WTC11 (cell line): ENCODE measurements around the gene SH2D4B. TPM values are rescaled to one million over a fixed set of nuclear protein-coding genes. Genes with fewer than 3 reads are reported as not detected.

Source experiments
- ATAC-seq: fragments of 200-7000 bp; cut with Tn5 transposase; 2 replicates; pipeline ENCODE4 v1.10.0; 2021; ENCODE audit warnings: mild to moderate bottlenecking, moderate library complexity
- CTCF ChIA-PET: fragments of 300-600 bp; sonication (Branson Sonifier 250); formaldehyde crosslinking; loops from one replicate; lab custom pipeline; 2021; ENCODE audit warnings: antibody characterized with exemption; lab: Charles Lee
- POLR2A ChIA-PET: fragments of 350-600 bp; sonication (Branson Sonifier 250); formaldehyde crosslinking; loops from one replicate; lab custom pipeline; 2021; ENCODE audit warnings: antibody characterized with exemption; lab: Charles Lee
- DNase-seq: peaks from one replicate; pipeline ENCODE4 v3.0.0; 2021; ENCODE audit warnings: low spot score
- H3K27ac Mint-ChIP-seq: 2 replicates; pipeline ENCODE4 v1.8.0; 2021; ENCODE audit warnings: mixed read lengths
- H3K27me3 Mint-ChIP-seq: 2 replicates; pipeline ENCODE4 v1.8.0; 2021; ENCODE audit warnings: low read depth, mild to moderate bottlenecking, moderate library complexity, mixed read lengths
- H3K36me3 Mint-ChIP-seq: 2 replicates; pipeline ENCODE4 v1.8.0; 2021; ENCODE audit warnings: mixed read lengths
- H3K4me1 Mint-ChIP-seq: 2 replicates; pipeline ENCODE4 v1.8.0; 2022; ENCODE audit warnings: mixed read lengths
- H3K4me3 Mint-ChIP-seq: 2 replicates; pipeline ENCODE4 v1.8.0; 2021; ENCODE audit warnings: mild to moderate bottlenecking, moderate library complexity, mixed read lengths
- H3K9me3 Mint-ChIP-seq: 2 replicates; pipeline ENCODE4 v1.8.0; 2021; ENCODE audit warnings: mixed read lengths
- AFF4 ChIP-seq: sonication (generic); formaldehyde crosslinking; IDR thresholded peaks from 2 replicates; pipeline ENCODE4 v1.8.1; 2023; ENCODE audit warnings: mild to moderate bottlenecking, missing genetic modification reagents, borderline replicate concordance
- ARID4B ChIP-seq: sonication (generic); formaldehyde crosslinking; IDR thresholded peaks from 2 replicates; pipeline ENCODE4 v1.8.0; 2023; ENCODE audit warnings: missing genetic modification reagents, mild to moderate bottlenecking, borderline replicate concordance
- ATF1 ChIP-seq: sonication (generic); formaldehyde crosslinking; IDR thresholded peaks from 2 replicates; pipeline ENCODE4 v1.8.1; 2023; ENCODE audit warnings: mild to moderate bottlenecking, moderate library complexity, missing genetic modification reagents
- CTCF ChIP-seq: fragments of 200-600 bp; IDR thresholded peaks from 2 replicates; pipeline ENCODE4 v1.8.0; 2022; ENCODE audit warnings: antibody characterized with exemption
- E2F1 ChIP-seq: sonication (generic); formaldehyde crosslinking; IDR thresholded peaks from 2 replicates; pipeline ENCODE4 v1.8.0; 2022; ENCODE audit warnings: mild to moderate bottlenecking, missing genetic modification reagents
- E2F4 ChIP-seq: sonication (generic); formaldehyde crosslinking; IDR thresholded peaks from 2 replicates; pipeline ENCODE4 v1.8.1; 2022; ENCODE audit warnings: low read depth, mild to moderate bottlenecking, moderate library complexity, missing genetic modification reagents, borderline replicate concordance
- ETV6 ChIP-seq: sonication (generic); formaldehyde crosslinking; IDR thresholded peaks from 2 replicates; pipeline ENCODE4 v1.8.1; 2022; ENCODE audit warnings: mild to moderate bottlenecking, missing genetic modification reagents
- GRHL2 ChIP-seq: fragments of 250-450 bp; sonication (Bioruptor Pico); IDR thresholded peaks from 2 replicates; pipeline ENCODE4 v1.8.0; 2022; ENCODE audit warnings: mild to moderate bottlenecking, moderate library complexity; ENCODE audit not compliant: insufficient replicate concordance, severe bottlenecking
- HMGXB4 ChIP-seq: sonication (generic); formaldehyde crosslinking; IDR thresholded peaks from 2 replicates; pipeline ENCODE4 v1.8.1; 2023; ENCODE audit warnings: mild to moderate bottlenecking, moderate library complexity, missing genetic modification reagents
- JUN ChIP-seq: sonication (generic); formaldehyde crosslinking; IDR thresholded peaks from 2 replicates; pipeline ENCODE4 v1.8.0; 2023; ENCODE audit warnings: mild to moderate bottlenecking, missing genetic modification reagents
- MXD4 ChIP-seq: fragments of 250-450 bp; sonication (Bioruptor Pico); IDR thresholded peaks from 2 replicates; pipeline ENCODE4 v1.8.0; 2021; ENCODE audit warnings: mild to moderate bottlenecking, moderate library complexity, borderline replicate concordance
- NFE2L1 ChIP-seq: sonication (generic); formaldehyde crosslinking; IDR thresholded peaks from 2 replicates; pipeline ENCODE4 v1.8.1; 2023; ENCODE audit warnings: missing genetic modification reagents
- PRRX2 ChIP-seq: fragments of 250-450 bp; sonication (Bioruptor Pico); IDR thresholded peaks from 2 replicates; pipeline ENCODE4 v1.8.0; 2021; ENCODE audit warnings: mild to moderate bottlenecking
- RELA ChIP-seq: sonication (generic); formaldehyde crosslinking; IDR thresholded peaks from 2 replicates; pipeline ENCODE4 v1.8.1; 2022; ENCODE audit warnings: missing genetic modification reagents, mild to moderate bottlenecking, borderline replicate concordance
- SP1 ChIP-seq: sonication (generic); formaldehyde crosslinking; conservative IDR thresholded peaks from 2 replicates; pipeline ENCODE4 v1.8.1; 2022; ENCODE audit warnings: missing genetic modification reagents
- ZNF138 ChIP-seq: sonication (generic); formaldehyde crosslinking; conservative IDR thresholded peaks from 2 replicates; pipeline ENCODE4 v1.8.1; 2022; ENCODE audit warnings: mild to moderate bottlenecking, moderate library complexity, missing genetic modification reagents
- ZNF512 ChIP-seq: sonication (generic); formaldehyde crosslinking; IDR thresholded peaks from 2 replicates; pipeline ENCODE4 v1.8.1; 2022; ENCODE audit warnings: missing genetic modification reagents, borderline replicate concordance
- total RNA-seq: library from RNA; stranded (reverse); gene quantifications from 3 replicates; pipeline ENCODE4 v1.2.3, GENCODE V29; 2021

SH2D4B gene
- total RNA-seq, 1 experiment from 2014 or later = 0.04 TPM

- H3K9me3 Mint-ChIP-seq = peaks cover 9% of the 10 kb centered on the region
- H3K36me3 Mint-ChIP-seq = peaks cover 4% of the 10 kb centered on the region; the same call in 1 of the 2 replicates
- H3K27me3 Mint-ChIP-seq = peaks cover 6% of the 10 kb centered on the region
- ChIA-PET CTCF (no interaction called here), POLR2A (no interaction called here)
- H3K4me3 Mint-ChIP-seq = no peak overlapping the region
- no peaks in the 10 kb centered on the region for H3K4me1 Mint-ChIP-seq
- no peak overlapping the region for H3K27ac Mint-ChIP-seq
- no peak for DNase-seq
- ATAC-seq = no peak
- no peak for TF ChIP-seq MXD4 (CRISPR knock-in tag)
- TF ChIP-seq ARID4B (CRISPR knock-in tag) = no peak
- no peak for TF ChIP-seq PRRX2 (CRISPR knock-in tag)
- no peak for TF ChIP-seq ETV6 (CRISPR knock-in tag)
- TF ChIP-seq GRHL2 (CRISPR knock-in tag) = no peak
- TF ChIP-seq ZNF138 = no peak
- no peak for TF ChIP-seq NFE2L1 (CRISPR knock-in tag)
- no peak for TF ChIP-seq RELA
- TF ChIP-seq E2F1 = no peak
- TF ChIP-seq SP1 (CRISPR knock-in tag) = no peak
- no peak for TF ChIP-seq ATF1 (CRISPR knock-in tag)
- TF ChIP-seq ZNF512 (CRISPR knock-in tag) = no peak
- TF ChIP-seq CTCF = no peak
- no peak for TF ChIP-seq E2F4 (CRISPR knock-in tag)
- TF ChIP-seq HMGXB4 = no peak
- no peak for TF ChIP-seq AFF4
- TF ChIP-seq JUN (CRISPR knock-in tag) = no peak
These were observed 6.7 kb downstream of the SH2D4B start for GRCh38 chr10:80544316-80544953.
